ENCODE results near the gene CACNA1H. TPM values are rescaled to one million over a fixed set of nuclear protein-coding genes. Genes with fewer than 3 reads are reported as not detected.

The CACNA1H gene
- 1 to 10 TPM; 2.0 to 2.9 TPM for total RNA-seq

DNA sequence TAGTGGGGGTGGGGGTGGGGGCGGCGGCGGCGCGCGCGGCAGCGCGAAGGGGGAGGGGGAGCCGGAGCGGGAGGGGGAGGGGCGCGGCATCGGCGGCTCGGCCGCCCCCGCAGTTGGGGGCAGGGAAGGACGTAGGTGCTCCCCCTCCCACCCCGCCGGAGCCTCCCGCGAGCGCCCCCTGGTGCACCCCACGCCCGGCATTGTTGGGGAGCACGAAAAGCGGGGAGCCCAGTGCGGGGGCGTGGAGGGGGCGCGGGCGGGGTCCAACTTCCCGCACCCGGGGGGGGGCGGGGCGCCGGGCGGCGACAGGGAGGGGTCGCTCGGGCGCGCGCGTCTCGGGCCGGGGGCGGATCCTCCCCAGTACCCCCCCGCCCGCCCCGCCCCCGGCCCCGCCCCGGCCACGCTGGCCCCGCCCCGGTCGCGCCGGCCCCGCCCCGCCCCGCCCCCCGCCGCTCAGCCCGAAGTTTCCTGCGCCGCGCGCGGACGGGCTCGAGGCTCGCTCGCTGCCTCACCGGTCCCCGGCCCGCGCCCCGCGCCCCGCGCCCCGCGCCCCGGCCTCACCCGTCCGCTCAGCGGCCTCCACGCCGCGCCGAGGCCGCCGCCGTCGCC, at the start of gene CACNA1H:
Gene CACNA1H (plus strand): TSS at position 456 of the 609 bp plus-strand sequence. CDS start 632 bp downstream, outside the sequence.
- no peak within 1 kb of the TSS for H3K27ac Mint-ChIP-seq

DNA sequence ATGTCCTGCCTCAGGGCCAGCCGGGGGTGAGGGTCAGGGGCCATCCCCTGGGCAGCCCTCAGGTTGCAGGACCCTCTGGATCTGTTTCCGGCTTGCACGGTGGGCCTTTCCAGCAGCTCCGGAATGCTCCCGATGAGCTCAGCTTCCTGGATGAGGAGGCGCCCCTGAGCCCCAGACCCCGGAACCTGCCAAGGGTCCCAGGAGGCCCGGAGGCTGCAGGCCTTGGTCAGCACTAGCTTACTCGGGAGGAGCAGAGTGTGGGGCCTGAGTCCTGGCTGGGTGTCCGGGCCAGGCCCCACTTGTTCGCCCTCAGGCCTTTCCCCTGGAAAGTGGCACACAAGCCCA, 49.3 kb upstream of the CACNA1H start:
- H3K9me3 Mint-ChIP-seq: no peaks in the 10 kb centered on the region
- no peak for ATAC-seq (ENCODE audit: low read depth)
- POLR2A ChIA-PET: no interaction called here
- no peak overlapping the region for H3K4me3 Mint-ChIP-seq
- H3K36me3 Mint-ChIP-seq: no peaks in the 10 kb centered on the region
- H3K27me3 Mint-ChIP-seq: peaks cover 2% of the 10 kb centered on the region
- no peak overlapping the region for H3K27ac Mint-ChIP-seq
- H3K4me1 Mint-ChIP-seq: no peaks in the 10 kb centered on the region
- DNase-seq: no peak

More for the DNA sequence above, at the start of gene CACNA1H:
- no peaks in the 10 kb centered on the region for H3K4me1 Mint-ChIP-seq
- H3K4me3 Mint-ChIP-seq: no peak within 1 kb of the TSS
- H3K9me3 Mint-ChIP-seq: no peaks in the 10 kb centered on the region
- peaks cover 19% of the 10 kb centered on the region for H3K27me3 Mint-ChIP-seq
- peak; percentile 63 for DNase-seq
- POLR2A ChIA-PET: no interaction called here
- peak; percentile 53 for ATAC-seq (ENCODE audit: low read depth)
- H3K36me3 Mint-ChIP-seq: no peaks in the 10 kb centered on the region

- ATAC-seq (ENCODE audit: low read depth) (peak; percentile 21), DNase-seq (peak; percentile 48)
- Mint-ChIP-seq H3K9me3 (no peaks in the 10 kb centered on the region), H3K4me1 (no peaks in the 10 kb centered on the region), H3K4me3 (no peak overlapping the region), H3K36me3 (no peaks in the 10 kb centered on the region), H3K27me3 (peaks cover 2% of the 10 kb centered on the region), H3K27ac (no peak overlapping the region)
- POLR2A ChIA-PET: no interaction called here
Observed at GRCh38 chr16:1105888-1106620, 46.9 kb upstream of the CACNA1H start.

DNA sequence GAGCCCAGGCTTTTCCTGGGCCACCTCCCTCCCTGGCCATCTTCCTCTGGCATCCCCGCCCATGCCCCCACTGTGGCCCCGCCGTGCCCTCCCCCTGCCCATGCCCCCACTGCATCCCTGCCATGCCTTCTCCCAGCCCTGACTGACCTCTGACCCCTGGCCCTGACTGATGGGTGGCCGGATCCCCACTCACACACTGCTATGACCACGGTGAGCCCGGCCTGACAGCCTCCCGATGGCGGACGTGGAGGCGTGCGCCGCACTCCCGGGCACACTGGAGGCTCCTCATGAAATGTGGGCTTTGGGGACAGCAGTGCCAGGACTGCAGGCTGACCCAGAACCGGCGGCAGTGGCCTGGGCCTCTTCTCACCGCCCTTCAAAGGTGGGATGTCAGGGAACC, 46.2 kb upstream of the CACNA1H start:
- ATAC-seq (ENCODE audit: low read depth) (no peak), DNase-seq (no peak)
- Mint-ChIP-seq H3K4me3 (no peak overlapping the region), H3K27ac (no peak overlapping the region), H3K4me1 (no peaks in the 10 kb centered on the region), H3K9me3 (no peaks in the 10 kb centered on the region), H3K36me3 (no peaks in the 10 kb centered on the region), H3K27me3 (peaks cover 2% of the 10 kb centered on the region)
- POLR2A ChIA-PET: no interaction called here

GRCh38 chr16:1107141-1107540, 45.8 kb upstream of the CACNA1H start:
- peaks cover 2% of the 10 kb centered on the region for H3K27me3 Mint-ChIP-seq
- no peak for ATAC-seq (ENCODE audit: low read depth)
- H3K4me3 Mint-ChIP-seq: no peak overlapping the region
- H3K36me3 Mint-ChIP-seq: no peaks in the 10 kb centered on the region
- no peaks in the 10 kb centered on the region for H3K9me3 Mint-ChIP-seq
- POLR2A ChIA-PET: no interaction called here
- no peaks in the 10 kb centered on the region for H3K4me1 Mint-ChIP-seq
- DNase-seq: no peak
- no peak overlapping the region for H3K27ac Mint-ChIP-seq

DNA sequence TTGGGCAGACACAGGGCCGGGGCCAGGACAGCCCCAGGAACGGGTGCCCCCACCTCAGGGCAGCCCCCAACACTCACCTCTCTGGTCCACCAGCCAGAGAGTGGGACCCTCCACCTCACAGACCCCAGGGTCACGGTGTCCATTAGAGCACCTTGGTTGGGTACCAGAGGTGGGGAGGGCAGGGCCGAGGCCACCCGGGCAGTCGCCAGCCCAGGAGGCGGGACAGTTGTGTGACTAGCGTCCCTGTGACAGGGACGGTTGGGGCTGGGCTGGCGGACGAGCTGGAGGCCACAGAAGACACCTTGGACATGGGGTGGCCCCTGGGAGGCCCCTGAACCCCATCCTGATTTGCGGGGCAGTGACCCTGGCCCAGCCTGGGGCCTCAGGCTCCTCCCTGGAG, 45.2 kb upstream of the CACNA1H start:
- ATAC-seq (ENCODE audit: low read depth) (no peak), DNase-seq (no peak)
- Mint-ChIP-seq H3K4me1 (no peaks in the 10 kb centered on the region), H3K27ac (no peak overlapping the region), H3K36me3 (no peaks in the 10 kb centered on the region), H3K4me3 (no peak overlapping the region), H3K27me3 (peaks cover 2% of the 10 kb centered on the region), H3K9me3 (no peaks in the 10 kb centered on the region)
- POLR2A ChIA-PET: no interaction called here

DNA sequence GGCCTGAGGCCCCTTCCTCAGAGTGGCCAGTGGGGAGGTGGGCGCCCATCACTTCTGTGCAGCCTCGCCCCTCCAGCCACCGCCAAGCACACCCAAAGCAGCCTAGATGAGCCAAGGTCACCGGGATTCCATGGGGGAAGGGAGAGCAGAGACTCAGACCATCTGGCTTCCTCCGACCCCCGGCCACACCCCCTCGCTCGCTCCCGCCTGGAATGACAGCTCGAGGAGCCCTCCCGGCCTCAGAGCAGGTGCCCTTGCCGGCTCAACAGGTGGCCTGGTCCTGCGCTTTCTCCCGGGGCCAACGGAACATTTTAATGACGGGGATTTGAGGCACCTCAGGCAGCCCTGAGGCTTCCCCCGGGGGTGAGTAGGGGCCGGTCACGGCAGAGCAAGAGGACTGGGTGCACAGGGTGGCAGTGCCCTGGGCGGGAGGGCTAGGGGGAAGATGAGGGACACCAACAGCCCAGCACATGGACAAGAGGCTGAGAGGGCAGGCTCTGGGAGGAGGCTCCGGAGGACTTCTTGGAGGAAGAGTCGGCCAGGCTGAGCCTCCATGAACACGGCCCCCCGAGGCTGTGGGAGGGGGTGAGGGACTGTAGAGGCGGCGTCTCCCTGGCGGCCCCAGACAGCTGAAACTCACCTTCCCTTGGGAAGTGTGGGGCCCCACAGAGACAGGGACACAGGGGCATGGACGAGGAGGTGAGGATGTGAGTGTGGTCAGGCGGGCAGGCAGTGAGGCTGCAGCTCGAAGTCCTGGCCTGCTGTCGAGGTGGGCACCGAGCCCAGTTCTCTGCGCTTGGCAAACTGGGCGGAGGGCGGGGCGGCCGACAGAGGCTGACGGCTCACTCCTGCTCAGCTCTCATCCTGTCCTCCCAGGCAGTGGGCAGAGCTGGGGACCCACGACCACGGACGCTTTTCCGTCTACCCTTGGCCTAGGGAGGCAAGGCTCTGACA, 44.3 kb upstream of the CACNA1H start:
- no peaks in the 10 kb centered on the region for H3K9me3 Mint-ChIP-seq
- DNase-seq (no peak), ATAC-seq (ENCODE audit: low read depth) (no peak)
- H3K36me3 Mint-ChIP-seq: no peaks in the 10 kb centered on the region
- no peak overlapping the region for H3K27ac Mint-ChIP-seq
- H3K4me3 Mint-ChIP-seq: no peak overlapping the region
- H3K27me3 Mint-ChIP-seq: peaks cover 2% of the 10 kb centered on the region
- H3K4me1 Mint-ChIP-seq: no peaks in the 10 kb centered on the region
- POLR2A ChIA-PET: no interaction called here

GRCh38 chr16:1109648-1110047, 43.3 kb upstream of the CACNA1H start:
- no peaks in the 10 kb centered on the region for H3K36me3 Mint-ChIP-seq
- no peaks in the 10 kb centered on the region for H3K4me1 Mint-ChIP-seq
- H3K27me3 Mint-ChIP-seq: no peaks in the 10 kb centered on the region
- H3K4me3 Mint-ChIP-seq: no peak overlapping the region
- H3K27ac Mint-ChIP-seq: no peak overlapping the region
- DNase-seq (no peak), ATAC-seq (ENCODE audit: low read depth) (no peak)
- H3K9me3 Mint-ChIP-seq: no peaks in the 10 kb centered on the region
- POLR2A ChIA-PET: no interaction called here

DNA sequence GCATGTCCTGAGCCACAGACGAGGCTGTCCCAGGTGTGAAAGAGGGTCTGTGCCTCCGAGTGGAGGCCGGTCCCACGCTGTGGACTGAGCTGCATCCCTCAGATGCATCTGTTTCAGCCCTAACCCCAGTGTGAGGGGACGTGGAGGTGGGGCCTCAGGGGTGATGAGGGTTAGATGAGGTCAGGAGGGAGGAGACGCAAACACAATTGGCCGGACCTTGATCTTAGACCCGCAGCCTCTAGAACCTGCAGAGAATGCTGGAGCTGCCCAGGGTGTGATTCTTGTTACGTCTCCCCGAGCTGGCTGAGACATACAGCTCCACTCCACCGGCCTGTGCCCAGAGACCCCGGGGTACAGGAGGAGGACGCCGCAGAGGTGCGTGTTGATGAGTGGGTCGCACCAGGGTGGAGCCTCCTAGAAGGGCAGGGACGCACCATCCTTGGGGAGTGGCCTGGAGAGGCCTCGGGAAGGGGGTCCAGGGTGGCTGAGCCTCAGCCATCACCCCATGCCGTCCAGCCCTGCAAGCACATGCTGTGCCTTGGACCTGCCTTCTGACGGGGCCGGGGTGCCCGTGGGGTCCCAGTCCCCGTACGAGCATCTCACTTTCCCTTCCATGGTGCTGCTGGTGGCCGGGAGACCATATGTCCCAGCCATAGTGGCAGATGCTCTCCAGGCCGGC, 40.3 kb upstream of the CACNA1H start:
- no peaks in the 10 kb centered on the region for H3K4me1 Mint-ChIP-seq
- H3K9me3 Mint-ChIP-seq: no peaks in the 10 kb centered on the region
- no peak overlapping the region for H3K4me3 Mint-ChIP-seq
- POLR2A ChIA-PET: no interaction called here
- H3K27ac Mint-ChIP-seq: no peak overlapping the region
- ATAC-seq (ENCODE audit: low read depth) (no peak), DNase-seq (no peak)
- H3K36me3 Mint-ChIP-seq: no peaks in the 10 kb centered on the region
- no peaks in the 10 kb centered on the region for H3K27me3 Mint-ChIP-seq

DNA sequence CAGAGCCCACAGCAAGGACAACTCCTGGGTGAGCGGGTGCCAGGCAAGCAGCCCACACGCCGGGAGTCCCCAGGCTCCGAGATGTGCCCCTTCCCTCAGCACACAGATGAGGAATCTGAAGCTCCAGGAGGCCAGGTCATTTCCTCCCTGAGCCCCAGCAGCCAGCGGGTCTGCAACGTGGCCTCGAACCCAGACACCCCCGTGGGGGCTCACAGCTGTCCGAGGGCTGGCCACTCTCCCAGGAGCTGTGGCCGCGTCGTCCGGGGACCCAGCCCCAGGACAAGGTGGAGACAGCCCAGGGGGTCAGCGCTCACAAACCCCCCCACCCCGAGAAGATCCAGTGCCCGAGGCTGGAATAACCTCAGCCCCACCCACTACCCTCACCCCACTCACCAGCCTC, 39.4 kb upstream of the CACNA1H start:
- POLR2A ChIA-PET: no interaction called here
- no peaks in the 10 kb centered on the region for H3K36me3 Mint-ChIP-seq

DNA sequence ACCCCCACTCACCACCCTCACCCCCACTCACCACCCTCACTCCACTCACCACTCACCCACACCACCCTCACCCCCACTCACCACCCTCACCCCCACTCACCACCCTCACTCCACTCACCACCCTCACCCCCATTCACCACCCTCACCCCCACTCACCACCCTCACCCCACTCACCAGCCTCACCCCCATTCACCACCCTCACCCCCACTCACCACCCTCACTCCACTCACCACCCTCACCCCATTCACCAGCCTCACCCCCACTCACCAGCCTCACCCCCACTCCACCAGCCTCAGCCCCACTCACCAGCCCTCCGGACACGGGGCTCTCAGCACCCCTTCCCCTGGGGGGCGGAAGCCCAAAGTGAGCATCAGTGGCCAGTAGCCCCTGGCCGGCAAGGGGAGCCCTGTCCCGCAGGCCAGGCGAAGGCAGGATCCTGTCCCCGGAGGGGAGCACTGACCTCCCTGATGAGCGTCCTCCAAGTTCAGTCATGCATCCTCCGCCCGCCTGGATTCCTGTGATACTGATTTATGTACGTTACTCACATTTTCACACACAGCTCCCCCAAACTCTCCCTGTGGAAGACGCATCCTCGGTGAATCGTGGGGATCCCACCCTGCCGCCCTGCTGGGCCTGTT, 38.9 kb upstream of the CACNA1H start:
- Mint-ChIP-seq H3K27ac (no peak overlapping the region), H3K27me3 (no peaks in the 10 kb centered on the region), H3K9me3 (no peaks in the 10 kb centered on the region), H3K36me3 (no peaks in the 10 kb centered on the region), H3K4me3 (no peak overlapping the region), H3K4me1 (no peaks in the 10 kb centered on the region)
- POLR2A ChIA-PET: no interaction called here
- ATAC-seq (ENCODE audit: low read depth): no peak
- no peak for DNase-seq

More for the DNA sequence above, 39.4 kb upstream of the CACNA1H start:
- ATAC-seq (ENCODE audit: low read depth) (no peak), DNase-seq (no peak)
- H3K27ac Mint-ChIP-seq: no peak overlapping the region
- H3K4me3 Mint-ChIP-seq: no peak overlapping the region
- no peaks in the 10 kb centered on the region for H3K27me3 Mint-ChIP-seq
- H3K9me3 Mint-ChIP-seq: no peaks in the 10 kb centered on the region
- no peaks in the 10 kb centered on the region for H3K4me1 Mint-ChIP-seq

DNA sequence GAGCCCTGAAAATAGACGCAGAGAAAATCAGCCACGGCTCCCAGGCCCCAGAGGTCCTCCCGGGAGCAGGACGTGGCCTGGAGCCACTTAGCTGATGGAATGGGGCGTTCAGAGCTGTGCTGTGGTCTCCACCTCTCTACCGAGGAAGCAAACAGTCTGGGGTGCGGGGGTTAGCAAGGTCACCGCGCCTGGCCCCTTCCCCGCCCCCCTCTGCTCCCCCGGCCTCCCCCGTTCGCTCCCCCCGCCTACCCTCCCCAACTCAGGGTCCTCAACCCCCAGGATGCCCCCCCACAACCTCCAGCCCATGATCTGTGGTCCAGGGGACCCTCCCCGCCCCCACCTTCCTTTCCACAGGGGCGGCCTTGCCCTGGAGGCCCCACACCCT, 36.2 kb upstream of the CACNA1H start:
- no peaks in the 10 kb centered on the region for H3K9me3 Mint-ChIP-seq
- H3K4me3 Mint-ChIP-seq: no peak overlapping the region
- POLR2A ChIA-PET: no interaction called here
- H3K4me1 Mint-ChIP-seq: no peaks in the 10 kb centered on the region
- no peak for DNase-seq
- H3K27me3 Mint-ChIP-seq: no peaks in the 10 kb centered on the region
- H3K36me3 Mint-ChIP-seq: no peaks in the 10 kb centered on the region
- no peak for ATAC-seq (ENCODE audit: low read depth)
- H3K27ac Mint-ChIP-seq: no peak overlapping the region

All from activated naive CD8-positive, alpha-beta T cell treated with anti-CD3 and anti-CD28 coated beads, Interleukin-2, amount 10 ng/mL, durations not matched to agents 7 days and 5 days (primary cell).